ENCODE measurements around the gene ABLIM3. TPM values are rescaled to one million over a fixed set of nuclear protein-coding genes. Genes with fewer than 3 reads are reported as not detected.

The ABLIM3 gene
- total and polyA plus RNA-seq, 2 of the 8 experiments (the other 6 are each of a cell fraction or from before 2014, with no cell fraction given), result 0.36 to 0.56 TPM

DNA sequence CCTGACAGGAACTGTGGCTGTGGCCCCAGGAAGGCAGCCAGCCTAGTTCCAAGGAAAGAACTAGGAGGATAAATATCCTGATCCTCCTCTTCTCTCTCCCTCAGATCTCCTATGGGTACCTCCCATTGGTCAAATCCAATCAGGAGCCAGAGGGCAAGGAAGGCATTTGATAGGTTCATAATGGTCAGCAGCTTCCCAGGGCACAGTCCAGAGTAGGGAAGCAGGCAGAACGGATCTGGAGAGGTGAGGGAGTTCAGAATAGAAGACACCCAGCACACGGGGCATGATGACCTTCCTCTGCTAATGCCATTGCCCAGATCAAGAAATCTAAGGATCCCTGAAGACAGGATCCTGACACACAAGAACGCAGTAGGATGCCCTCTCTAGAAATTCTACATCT is 8.6 kb downstream of the ABLIM3 start:
- no peak overlapping the region for H2BK15ac ChIP-seq (ENCODE audit: low read length)
- no peak overlapping the region for H3K23ac ChIP-seq (ENCODE audit: insufficient read length)
- H2BK12ac ChIP-seq (ENCODE audit: low read depth, low read length), result no peak overlapping the region
- ChIA-PET CTCF (ENCODE audit: partially characterized antibody) (interaction anchor here (1.1 to 1.9 kb wide), 6 partner anchors 9 to 115 kb away, joined by 4 to 7 read pairs (median 5); partner anchors contain the start of gene ABLIM3), POLR2A (ENCODE audit: partially characterized antibody) (no interaction called here)
- no peak overlapping the region for H2BK5ac ChIP-seq (ENCODE audit: low read depth, low read length)
- H3K23me2 ChIP-seq (ENCODE audit: low read depth, low read length), result no peaks in the 10 kb centered on the region; the same call in 1 of the 2 replicates
- H4K8ac ChIP-seq (ENCODE audit: extremely low read depth, insufficient read depth, low read length), result no peak overlapping the region
- H3K9me3 ChIP-seq (ENCODE audit: insufficient read depth in 2 of 2, low read depth in 1 of 2, low read length in 1 of 2), result no peaks in the 10 kb centered on the region
- no peak overlapping the region for H3K4me2 ChIP-seq (ENCODE audit: insufficient read depth in 1 of 2, low read depth in 2 of 2, low read length in 2 of 2)
- no peak overlapping the region for H3K4me3 ChIP-seq (ENCODE audit: extremely low read depth in 1 of 4, insufficient read depth in 2 of 4, low read depth in 3 of 4, low read length in 4 of 4)
- no peaks in the 10 kb centered on the region for H3K36me3 ChIP-seq (ENCODE audit: control insufficient read depth in 2 of 4, insufficient read depth in 4 of 4, low read length in 3 of 4)
- no peak overlapping the region for H4K5ac ChIP-seq (ENCODE audit: insufficient read length, low read depth, low read length)
- H3K18ac ChIP-seq (ENCODE audit: extremely low read depth, low read length), result no peak overlapping the region
- H3K4me1 ChIP-seq (replicated peaks in 1 of 4; ENCODE audit: control insufficient read depth in 3 of 4, insufficient read depth in 4 of 4, low read length in 3 of 4), result no peaks in the 10 kb centered on the region
- no peaks in the 10 kb centered on the region for H3K79me2 ChIP-seq (ENCODE audit: control insufficient read depth in 1 of 2, insufficient read depth in 2 of 2, low read length in 2 of 2)
- no peak overlapping the region for H3K9ac ChIP-seq (replicated peaks in 1 of 4; ENCODE audit: extremely low read depth in 1 of 4, low read depth in 3 of 4, low read length in 3 of 4)
- no peak for DNase-seq (ENCODE audit: low read depth in 1 of 2, low spot score in 2 of 2)
- no peak overlapping the region for H3K27ac ChIP-seq (ENCODE audit: low read depth, low read length)
- no peak overlapping the region for H4K91ac ChIP-seq (replicated peaks; ENCODE audit: insufficient read length, low read length)
- WGBS, 2 experiments (ENCODE audit: extremely low coverage in 1 of 2, insufficient coverage in 1 of 2, insufficient read length in 1 of 2, insufficient replicate concordance in 2 of 2, low coverage in 1 of 2, low lambda C conversion rate in 2 of 2, missing lambda C conversion rate in 1 of 2), result 84% methylated on average over 3 of the region's 3 CpGs; no CpG with 5 or more reads in 1 of the 2 experiments
- no peak overlapping the region for H3K4ac ChIP-seq (replicated peaks; ENCODE audit: insufficient read length, low read depth, low read length)
- no peak overlapping the region for H2BK20ac ChIP-seq (ENCODE audit: low read length)
- peaks cover 0 to 2% of the 10 kb centered on the region in 2 experiments for H4K20me1 ChIP-seq (replicated peaks in 1 of 2; ENCODE audit: control insufficient read depth in 1 of 2, insufficient read depth in 2 of 2, low read length in 2 of 2)
- no peak overlapping the region for H3K56ac ChIP-seq (replicated peaks; ENCODE audit: insufficient read length, low read depth, low read length)
- H2AFZ ChIP-seq (ENCODE audit: low read length), result peak overlapping the region; percentile 40; the same call in 1 of the 2 replicates
- H2AK5ac ChIP-seq (ENCODE audit: low read depth, low read length), result no peak overlapping the region
- no peak overlapping the region for H2BK120ac ChIP-seq (replicated peaks; ENCODE audit: low read depth, low read length)
- H3K27me3 ChIP-seq (replicated peaks in 1 of 4; ENCODE audit: control insufficient read depth in 3 of 4, extremely low read depth in 1 of 4, insufficient read depth in 3 of 4, low read length in 3 of 4), result no peaks in the 10 kb centered on the region; a peak in 1 of 7 replicates
- H3K14ac ChIP-seq (ENCODE audit: insufficient read length), result no peak overlapping the region
- no peak for FAIRE-seq
- no peaks in the 10 kb centered on the region for H3K79me1 ChIP-seq (ENCODE audit: low read depth, low read length)
- TF ChIP-seq, protein P1, sequence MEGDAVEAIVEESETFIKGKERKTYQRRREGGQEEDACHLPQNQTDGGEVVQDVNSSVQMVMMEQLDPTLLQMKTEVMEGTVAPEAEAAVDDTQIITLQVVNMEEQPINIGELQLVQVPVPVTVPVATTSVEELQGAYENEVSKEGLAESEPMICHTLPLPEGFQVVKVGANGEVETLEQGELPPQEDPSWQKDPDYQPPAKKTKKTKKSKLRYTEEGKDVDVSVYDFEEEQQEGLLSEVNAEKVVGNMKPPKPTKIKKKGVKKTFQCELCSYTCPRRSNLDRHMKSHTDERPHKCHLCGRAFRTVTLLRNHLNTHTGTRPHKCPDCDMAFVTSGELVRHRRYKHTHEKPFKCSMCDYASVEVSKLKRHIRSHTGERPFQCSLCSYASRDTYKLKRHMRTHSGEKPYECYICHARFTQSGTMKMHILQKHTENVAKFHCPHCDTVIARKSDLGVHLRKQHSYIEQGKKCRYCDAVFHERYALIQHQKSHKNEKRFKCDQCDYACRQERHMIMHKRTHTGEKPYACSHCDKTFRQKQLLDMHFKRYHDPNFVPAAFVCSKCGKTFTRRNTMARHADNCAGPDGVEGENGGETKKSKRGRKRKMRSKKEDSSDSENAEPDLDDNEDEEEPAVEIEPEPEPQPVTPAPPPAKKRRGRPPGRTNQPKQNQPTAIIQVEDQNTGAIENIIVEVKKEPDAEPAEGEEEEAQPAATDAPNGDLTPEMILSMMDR (IDR thresholded peaks at IDR 0.05; ENCODE audit: control extremely low read depth in 1 of 3, insufficient read depth in 1 of 3, low read depth in 1 of 3, low read length in 3 of 3), result no peak
- no peak for TF ChIP-seq JUN (IDR thresholded peaks at IDR 0.05; ENCODE audit: low read depth, low read length)
- TF ChIP-seq NANOG (IDR thresholded peaks at IDR 0.05; ENCODE audit: insufficient read depth, low read depth, low read length, poor library complexity, severe bottlenecking), result no peak
- TF ChIP-seq CHD2 (IDR thresholded peaks at IDR 0.05; ENCODE audit: low read length), result no peak
- TF ChIP-seq, protein P2, sequence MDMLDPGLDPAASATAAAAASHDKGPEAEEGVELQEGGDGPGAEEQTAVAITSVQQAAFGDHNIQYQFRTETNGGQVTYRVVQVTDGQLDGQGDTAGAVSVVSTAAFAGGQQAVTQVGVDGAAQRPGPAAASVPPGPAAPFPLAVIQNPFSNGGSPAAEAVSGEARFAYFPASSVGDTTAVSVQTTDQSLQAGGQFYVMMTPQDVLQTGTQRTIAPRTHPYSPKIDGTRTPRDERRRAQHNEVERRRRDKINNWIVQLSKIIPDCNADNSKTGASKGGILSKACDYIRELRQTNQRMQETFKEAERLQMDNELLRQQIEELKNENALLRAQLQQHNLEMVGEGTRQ (IDR thresholded peaks at IDR 0.05; ENCODE audit: low read length), result no peak
- no peak for TF ChIP-seq YY1 (IDR thresholded peaks at IDR 0.05; ENCODE audit: low read depth, low read length)
- TF ChIP-seq, protein P3, sequence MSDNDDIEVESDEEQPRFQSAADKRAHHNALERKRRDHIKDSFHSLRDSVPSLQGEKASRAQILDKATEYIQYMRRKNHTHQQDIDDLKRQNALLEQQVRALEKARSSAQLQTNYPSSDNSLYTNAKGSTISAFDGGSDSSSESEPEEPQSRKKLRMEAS (IDR thresholded peaks at IDR 0.05), result no peak
- no peak for TF ChIP-seq RAD21 (IDR thresholded peaks at IDR 0.05 in 1 of 2, conservative IDR thresholded peaks at IDR 0.05 in 1 of 2; ENCODE audit: low read depth in 2 of 2, low read length in 2 of 2)
- TF ChIP-seq POLR2A (IDR thresholded peaks at IDR 0.05; ENCODE audit: control extremely low read depth in 1 of 2, low read depth in 2 of 2, low read length in 2 of 2), result no peak
- TF ChIP-seq SUZ12 (IDR thresholded peaks at IDR 0.05; ENCODE audit: low read length), result no peak
